Stimulated activated CD8-positive, alpha-beta memory T cell treated with anti-CD3 and anti-CD28 coated beads, Interleukin-15, amount 100 ng/mL, for 4 hours (primary cell): ENCODE results near the gene STARD13.

ENCODE experiments used
- DNase-seq, 2 donors: peaks; one replicate each; pipeline ENCODE4 v3.0.0-alpha.2; 2020; ENCODE audit warnings: low read depth in 2 of 2

The STARD13 gene

DNA sequence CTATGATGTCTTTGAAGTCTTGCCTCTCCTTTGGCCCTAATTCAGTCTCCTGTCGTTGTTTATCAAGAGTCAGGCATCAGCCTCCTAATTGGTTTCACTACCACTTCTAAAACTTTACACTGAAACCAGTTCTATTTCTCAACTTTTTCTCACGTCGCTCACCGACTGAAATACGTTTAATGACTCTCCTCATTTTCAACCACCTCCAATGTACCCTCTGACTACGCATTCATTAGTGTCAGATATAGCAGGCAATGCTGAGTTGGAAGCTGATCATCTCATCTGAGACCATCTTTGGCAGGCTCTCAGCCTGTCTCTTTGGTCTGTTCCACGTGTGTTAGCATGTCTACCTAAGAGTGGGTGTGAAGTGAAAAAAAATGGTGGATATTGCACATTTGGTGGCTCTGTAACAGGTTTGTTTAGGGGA lies 141.2 kb downstream of the STARD13 start:
- DNase-seq, result no peak

DNA sequence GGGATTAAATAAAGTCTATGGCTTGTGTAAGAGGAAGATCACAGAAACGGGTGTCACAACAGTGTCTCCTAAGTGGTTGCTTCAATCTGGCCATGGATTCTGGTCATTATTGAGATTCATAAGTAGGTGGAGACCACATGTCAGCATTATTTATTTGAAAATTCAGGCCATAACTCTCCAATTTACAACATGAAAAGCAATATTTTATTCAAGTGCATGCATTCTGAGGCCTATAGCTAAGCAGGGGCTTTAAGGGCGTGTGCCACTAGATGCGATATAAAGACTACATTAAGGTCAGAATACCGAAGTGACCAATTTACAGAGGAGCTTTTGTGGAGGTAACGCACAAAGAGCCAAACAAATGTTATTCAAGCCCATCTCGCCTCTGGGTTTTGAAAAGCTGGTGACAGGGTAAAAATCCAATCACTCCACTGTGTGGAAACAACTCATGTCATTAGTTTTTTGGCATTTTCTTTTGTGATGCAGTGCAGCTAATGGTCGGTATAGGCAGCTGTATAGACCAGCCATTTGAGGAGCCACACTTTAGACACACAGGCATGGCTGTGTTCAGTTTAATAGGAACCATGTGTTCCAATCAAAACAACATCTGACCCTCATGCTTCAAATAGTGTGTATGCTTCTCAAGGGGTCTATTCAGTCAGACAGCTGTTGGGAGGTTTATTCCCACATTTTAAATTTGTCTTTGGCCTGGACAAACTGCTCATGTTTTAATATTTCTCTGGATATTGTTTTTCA lies 145.6 kb downstream of the STARD13 start:
- no peak for DNase-seq

DNA sequence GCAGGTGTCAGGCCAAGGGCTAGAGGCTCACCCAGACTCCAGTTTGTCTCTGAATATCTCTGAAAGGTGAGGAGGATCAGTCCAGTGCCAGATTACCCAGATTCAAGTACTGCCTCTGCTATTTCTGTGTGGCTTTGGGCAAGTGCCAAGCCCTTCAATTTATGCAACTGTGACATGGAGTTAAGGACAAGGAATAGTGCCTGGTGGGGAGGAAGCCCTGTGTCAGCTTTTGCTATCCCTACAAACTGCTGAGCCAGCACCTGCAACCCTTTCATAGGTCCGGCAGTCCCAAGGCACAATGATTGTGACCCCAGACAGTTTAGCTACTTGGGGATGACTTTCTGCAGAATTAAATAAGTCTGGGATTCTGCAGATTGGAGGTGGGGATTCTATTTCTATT lies 146.4 kb downstream of the STARD13 start:
- no peak for DNase-seq

DNA sequence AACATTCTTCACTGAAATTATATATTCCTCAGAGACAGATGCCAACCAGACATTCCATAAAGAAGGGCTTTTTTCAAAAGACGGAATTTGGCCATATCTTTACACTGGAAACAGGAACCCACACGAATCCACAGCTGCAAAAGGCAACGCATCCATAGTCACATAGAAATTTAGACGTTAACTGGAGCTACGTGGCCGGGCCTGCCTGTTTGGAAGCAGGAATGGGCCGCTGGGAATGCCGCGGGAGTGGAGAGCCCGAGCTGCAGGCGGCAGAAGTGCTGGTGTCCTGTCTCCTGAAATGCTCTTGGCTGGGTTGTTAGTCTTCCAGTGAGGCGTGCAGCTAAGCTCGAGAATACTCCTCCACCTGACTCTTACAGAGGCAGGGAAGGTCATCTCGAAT lies 147.1 kb downstream of the STARD13 start:
- no peak for DNase-seq

GRCh38 chr13:33137721-33138120 lies 147.8 kb downstream of the STARD13 start:
- no peak for DNase-seq

DNA sequence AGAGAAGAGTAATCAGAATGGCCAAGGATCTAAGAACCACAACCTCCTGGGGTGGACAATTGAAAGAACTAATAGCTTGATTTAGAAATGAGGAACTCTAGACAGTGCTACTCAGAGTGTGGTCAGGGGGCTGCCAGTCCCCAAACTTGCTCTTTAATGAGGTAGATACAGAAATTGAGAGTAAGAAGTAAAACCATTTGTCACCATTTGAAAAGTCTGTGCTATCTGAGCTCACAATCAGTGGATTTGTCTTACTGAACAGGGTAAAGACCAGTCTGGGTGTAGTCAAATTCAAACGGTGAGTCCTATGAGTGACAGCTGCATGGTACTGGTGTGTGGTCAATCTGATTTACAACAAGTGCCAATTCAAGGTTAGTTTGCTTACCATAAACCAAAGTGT lies 150.5 kb downstream of the STARD13 start:
- no peak for DNase-seq

DNA sequence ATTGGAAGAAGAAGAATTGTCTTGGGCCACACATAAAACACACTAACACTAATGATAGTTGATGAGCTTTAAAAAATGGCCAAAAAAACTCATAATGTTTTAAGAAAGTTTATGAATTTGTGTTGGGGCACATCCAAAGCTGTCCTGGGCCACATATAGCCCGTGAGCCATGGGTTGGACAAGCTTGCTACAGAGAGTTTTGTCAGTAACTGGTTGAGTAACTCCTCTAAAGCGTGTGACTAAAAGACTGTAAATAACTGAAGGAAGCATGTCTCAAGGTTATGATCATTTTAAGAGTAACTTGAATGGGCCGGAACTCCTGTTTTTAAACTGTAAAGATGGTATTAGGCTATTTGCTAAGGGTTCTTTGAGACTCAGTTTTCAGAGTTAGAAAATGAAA lies 151.3 kb downstream of the STARD13 start:
- DNase-seq, result no peak

GRCh38 chr13:33132644-33133440 lies 152.7 kb downstream of the STARD13 start:
- DNase-seq, result no peak

GRCh38 chr13:33129886-33130285 lies 155.7 kb downstream of the STARD13 start:
- no peak for DNase-seq

DNA sequence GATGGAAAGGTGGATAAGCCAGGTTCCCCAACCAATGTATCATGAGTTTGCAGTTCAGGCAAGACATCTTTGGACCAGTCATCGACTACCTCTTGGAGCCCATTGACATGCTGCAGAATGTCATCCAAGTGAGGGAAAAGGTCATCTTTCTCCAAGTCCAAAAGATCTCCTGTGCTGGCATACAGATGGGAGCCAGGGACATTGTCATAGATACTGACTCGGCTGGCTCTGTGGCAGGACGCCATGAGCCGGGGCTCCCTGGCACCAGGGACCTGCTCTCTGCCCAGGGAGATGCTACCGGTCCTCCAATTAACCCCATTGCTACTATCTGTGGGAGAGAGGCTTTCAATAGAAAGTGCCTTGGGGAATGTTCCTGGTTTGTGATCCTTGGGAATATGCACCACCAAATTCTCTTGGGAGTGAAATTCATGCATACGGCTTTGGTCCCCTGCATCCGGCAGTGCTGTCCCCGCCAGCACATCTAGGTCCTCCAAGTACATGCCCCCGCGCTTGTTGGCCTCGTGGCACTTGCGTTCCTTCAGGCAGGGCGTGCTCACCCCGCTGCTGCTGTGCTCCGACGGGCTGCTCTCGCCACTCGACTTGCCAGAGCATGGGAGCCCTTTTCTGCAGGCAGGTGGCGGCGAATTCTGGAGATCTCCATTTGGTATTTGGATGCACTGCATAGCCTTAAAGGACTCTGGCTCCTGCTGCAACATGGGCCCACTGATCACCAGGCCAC lies 156.3 kb downstream of the STARD13 start:
- DNase-seq, result no peak

DNA sequence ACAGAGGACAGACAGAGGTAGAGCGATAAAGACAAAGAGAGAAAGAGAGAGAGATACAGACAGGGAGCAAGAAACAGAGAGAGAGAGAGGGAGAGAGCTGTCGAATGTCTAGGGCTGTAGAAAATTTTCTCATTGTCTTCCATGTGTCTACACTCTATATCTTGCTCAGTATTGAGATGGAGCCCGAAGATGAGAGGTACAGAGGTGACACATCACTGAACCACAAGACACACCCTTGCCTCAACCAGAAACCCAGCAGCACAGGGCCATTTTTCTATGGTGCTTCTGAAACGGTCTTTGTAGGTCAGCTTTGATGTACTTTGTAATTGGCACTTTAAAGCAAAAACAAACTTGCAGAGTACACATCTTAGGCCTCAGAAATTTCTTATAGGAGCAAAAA lies 157.4 kb downstream of the STARD13 start:
- DNase-seq, result no peak

GRCh38 chr13:33127009-33127551 lies 158.5 kb downstream of the STARD13 start:
- DNase-seq, result no peak

DNA sequence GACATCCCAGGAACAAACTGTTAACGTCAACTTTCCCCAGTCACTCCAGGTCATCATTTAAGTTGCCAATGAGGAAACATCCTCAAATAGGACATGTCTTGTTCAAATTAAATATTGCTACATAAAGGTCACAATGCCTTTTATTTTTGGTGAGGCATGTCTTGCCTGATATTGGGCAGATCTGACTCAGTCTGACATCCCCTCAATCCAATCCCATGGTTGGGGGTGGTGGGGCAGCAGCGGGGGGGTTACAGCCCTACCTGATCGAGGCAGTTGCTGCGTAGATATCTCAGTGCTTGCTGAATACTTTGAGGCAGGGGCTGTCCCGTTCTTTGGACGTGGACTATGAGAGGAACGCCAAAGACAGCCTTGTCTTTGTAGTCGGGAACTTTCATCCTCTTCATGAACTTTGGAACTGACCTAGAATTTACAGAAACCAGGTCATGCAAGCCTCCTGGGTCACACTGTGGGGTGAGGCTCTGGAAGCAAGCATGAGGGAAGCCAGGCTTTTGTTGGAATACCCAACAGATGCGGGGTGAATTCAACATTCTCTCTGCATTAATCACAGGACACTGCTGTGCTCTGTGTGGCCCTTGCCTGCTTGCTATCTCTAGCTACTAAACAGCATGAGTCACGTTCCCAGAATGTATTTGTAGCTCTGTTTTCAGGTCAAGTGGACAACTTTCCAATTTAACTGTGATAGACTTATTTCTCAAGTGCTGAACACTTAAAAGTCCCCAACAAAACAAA lies 159.6 kb downstream of the STARD13 start:
- DNase-seq, result no peak

DNA sequence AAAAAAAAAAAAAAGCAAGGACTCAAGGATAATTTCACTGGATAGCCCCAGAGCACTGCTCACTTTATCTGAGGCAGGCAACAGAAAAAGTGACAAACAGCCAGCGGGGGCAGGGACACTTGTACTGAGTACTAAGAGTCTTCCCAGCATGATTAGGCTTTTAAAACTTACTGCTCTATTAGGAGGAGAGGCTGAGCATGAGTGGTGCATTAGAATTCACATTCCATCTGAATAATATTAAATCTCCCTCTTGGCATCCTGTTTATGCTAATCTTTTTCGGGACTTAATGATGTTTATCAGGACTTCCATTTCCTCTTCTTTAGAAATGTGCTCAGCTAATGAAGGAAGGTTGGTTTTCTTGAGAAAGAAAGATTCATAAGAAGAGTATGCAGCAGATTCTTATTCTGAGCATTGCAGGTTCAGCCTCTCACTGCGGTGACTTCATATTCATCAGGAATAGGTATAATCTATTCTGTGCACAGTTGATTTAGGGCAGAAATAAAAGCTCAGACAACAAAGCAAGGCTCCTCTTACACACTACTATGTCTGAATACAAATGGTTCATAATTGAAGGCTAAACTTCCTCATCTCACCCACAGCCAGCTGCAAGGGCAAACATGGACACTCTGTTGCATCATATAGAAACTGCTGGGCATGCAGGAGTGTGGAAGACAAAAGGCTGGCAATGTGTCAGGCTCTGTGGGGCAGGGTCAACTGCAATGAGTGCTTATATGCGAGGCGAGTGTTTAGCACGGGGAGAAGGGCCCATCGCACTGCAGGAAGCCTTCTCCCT lies 162.3 kb downstream of the STARD13 start:
- no peak for DNase-seq

GRCh38 chr13:33119856-33120543 lies 165.6 kb downstream of the STARD13 start:
- DNase-seq, result no peak

GRCh38 chr13:33119022-33119781 lies 166.4 kb downstream of the STARD13 start:
- DNase-seq, result no peak

DNA sequence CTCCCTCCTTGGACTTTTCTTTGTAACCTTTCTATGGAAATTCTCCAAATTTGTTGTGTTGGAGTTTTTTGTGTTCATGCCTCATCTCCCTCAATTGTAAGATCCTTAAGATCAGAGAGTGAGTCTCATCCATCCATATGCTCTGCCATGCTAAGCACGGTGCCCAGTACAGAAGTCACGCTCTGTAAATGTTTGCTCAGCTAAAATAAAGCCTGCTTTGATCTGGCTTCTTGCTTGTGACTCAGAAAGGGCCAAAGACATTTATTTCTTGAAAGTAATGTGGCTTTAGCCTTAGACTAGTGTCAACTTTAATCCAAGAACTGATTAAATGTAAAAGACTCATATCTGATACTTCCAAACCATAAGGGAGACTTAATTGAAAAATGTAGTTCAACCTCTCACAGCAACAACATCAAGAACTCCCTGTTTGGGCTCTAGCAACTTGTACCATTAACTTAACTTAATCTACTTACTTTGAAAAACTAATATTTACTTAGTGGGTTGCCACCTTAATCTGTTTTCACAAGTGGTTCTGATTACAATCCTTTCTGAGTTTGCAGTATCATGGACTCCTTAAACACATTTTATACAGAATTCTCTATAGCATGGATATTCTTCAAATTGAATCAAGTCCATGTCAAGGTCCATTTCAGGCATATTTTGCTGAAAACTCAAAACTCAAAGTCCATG lies 169.1 kb downstream of the STARD13 start:
- no peak for DNase-seq

DNA sequence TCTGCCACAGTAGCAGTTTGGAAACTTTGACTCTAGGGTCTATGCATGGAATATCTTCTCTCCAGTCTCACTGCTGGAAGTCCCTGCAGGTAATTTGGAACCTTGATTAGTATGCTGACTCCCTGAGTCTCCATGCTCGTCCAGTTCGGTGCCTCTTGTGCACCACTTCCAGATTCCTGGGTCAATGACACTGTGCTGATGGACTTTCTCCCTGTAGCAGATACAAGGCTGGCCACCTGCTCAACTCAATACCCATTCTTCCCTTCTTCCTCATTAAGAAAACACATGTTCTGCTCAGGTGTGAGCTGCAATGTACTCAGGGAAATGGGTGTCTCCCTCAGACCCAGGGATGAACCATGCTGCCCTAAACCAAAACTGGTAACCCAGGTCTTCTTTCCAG lies 170.3 kb downstream of the STARD13 start:
- DNase-seq, result no peak

- no peak for DNase-seq
Observed at GRCh38 chr13:33114146-33114545, 171.4 kb downstream of the STARD13 start.
